GM12891 (cell line): ENCODE measurements around the gene CEP55.

ENCODE experiments used
- PAX5 ChIP-seq: IDR thresholded peaks from 2 replicates; pipeline ENCODE4 v1.6.1; 2011; ENCODE audit warnings: low read length, moderate library complexity, mild to moderate bottlenecking; ENCODE audit not compliant: insufficient read depth, severe bottlenecking
- POLR2A ChIP-seq: IDR thresholded peaks from 2 replicates; pipeline ENCODE4 v1.6.1; 2011; ENCODE audit warnings: low read depth, low read length, control low read depth
- POLR2AphosphoS5 ChIP-seq: IDR thresholded peaks from 2 replicates; pipeline ENCODE4 v1.6.1; 2011; ENCODE audit warnings: low read depth, low read length, control low read depth
- POU2F2 ChIP-seq: IDR thresholded peaks from 2 replicates; pipeline ENCODE4 v1.6.1; 2011; ENCODE audit warnings: low read depth, mild to moderate bottlenecking, control low read depth, low read length, moderate library complexity
- SPI1 ChIP-seq: IDR thresholded peaks from 2 replicates; pipeline ENCODE4 v1.6.1; 2011; ENCODE audit warnings: low read depth, low read length, control low read depth
- TAF1 ChIP-seq: IDR thresholded peaks from 2 replicates; pipeline ENCODE4 v1.6.1; 2011; ENCODE audit warnings: low read depth, low read length, control low read depth

DNA sequence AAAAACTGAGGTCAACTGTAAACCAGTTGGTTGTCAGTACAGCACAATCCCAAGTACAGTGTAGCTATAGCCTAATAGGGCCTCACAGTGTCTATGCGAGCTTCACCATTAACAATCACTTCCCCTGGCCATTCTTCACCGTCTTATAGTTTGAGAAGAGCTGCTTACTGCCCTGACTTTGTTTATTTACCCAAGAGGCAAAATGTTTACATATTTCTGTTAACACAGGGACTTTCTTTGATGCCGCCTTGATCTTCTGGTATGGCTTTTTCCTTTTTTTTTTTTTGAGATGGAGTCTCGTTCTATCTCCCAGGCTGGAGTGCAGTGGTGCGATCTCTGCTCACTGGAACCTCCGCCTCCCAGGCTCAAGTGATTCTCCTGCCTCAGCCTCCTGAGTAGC, 17.5 kb upstream of the CEP55 start:
- TF ChIP-seq TAF1, result no peak
- no peak for TF ChIP-seq POLR2A
- TF ChIP-seq POU2F2, result no peak
- TF ChIP-seq POLR2AphosphoS5, result no peak
- TF ChIP-seq SPI1, result no peak
- TF ChIP-seq PAX5, result no peak
